Thyroid gland (tissue), 4 donors: ENCODE results near the gene ESPN.

Source experiments
- CTCF ChIP-seq, 6 experiments: fragments of 200-600 bp in 3 of 6; fragments of 450-650 bp in 3 of 6; sonication (generic) in 3 of 6; IDR thresholded peaks; one replicate each; pipeline ENCODE4 v1.5.1; 2016 to 2019; ENCODE audit warnings: antibody characterized with exemption in 6 of 6, mild to moderate bottlenecking in 2 of 6, inconsistent platforms in 1 of 6, moderate library complexity in 1 of 6
- POLR2A ChIP-seq, 2 donors: fragments of 450-650 bp; IDR thresholded peaks; one replicate each; pipeline ENCODE4 v1.6.1; 2017; ENCODE audit warnings: antibody characterized with exemption in 2 of 2, mild to moderate bottlenecking in 2 of 2, moderate library complexity in 1 of 2

- no peak for TF ChIP-seq CTCF (IDR thresholded peaks at IDR 0.05)
- no peak for TF ChIP-seq POLR2A (IDR thresholded peaks at IDR 0.05)
Measured at GRCh38 chr1:6472391-6472790, 47.8 kb downstream of the ESPN start.
